NCI-H774 (cell line): ENCODE data around the gene USP11.
A peak's percentile ranks its signal among the peaks of the same experiment; 100 is the strongest.

Source experiments
- DNase-seq: peaks from one replicate; lab custom pipeline; 2025; lab: John Stamatoyannopoulos, UW

USP11 gene

GRCh38 chrX:47224896-47225290, 7.9 kb upstream of the USP11 start:
- DNase-seq: no peak

- DNase-seq: no peak
These were observed 6.7 kb upstream of the USP11 start for GRCh38 chrX:47226071-47226470.

GRCh38 chrX:47226531-47227333, 6.1 kb upstream of the USP11 start:
- no peak for DNase-seq

- no peak for DNase-seq
These were observed 5.5 kb upstream of the USP11 start for GRCh38 chrX:47227334-47227583.

- no peak for DNase-seq
These were observed 4.1 kb upstream of the USP11 start for GRCh38 chrX:47228550-47229270.

- DNase-seq: no peak
These were observed 3.4 kb upstream of the USP11 start for GRCh38 chrX:47229427-47229826.

- DNase-seq: no peak
These were observed 2.5 kb upstream of the USP11 start for GRCh38 chrX:47230136-47230868.

- DNase-seq: no peak
These were observed 1.6 kb upstream of the USP11 start for GRCh38 chrX:47231167-47231566.

- DNase-seq: no peak
These were observed 509 bp upstream of the USP11 start for GRCh38 chrX:47232197-47232802.

GRCh38 chrX:47233333-47234113, 714 bp downstream of the USP11 start:
- DNase-seq: peak; percentile 88

GRCh38 chrX:47234583-47234982, 1.8 kb downstream of the USP11 start:
- DNase-seq: no peak

- DNase-seq: no peak
These were observed 2.9 kb downstream of the USP11 start for GRCh38 chrX:47235691-47236103.

GRCh38 chrX:47239199-47239598, 6.4 kb downstream of the USP11 start:
- DNase-seq: no peak

GRCh38 chrX:47239898-47240545, 7.2 kb downstream of the USP11 start:
- no peak for DNase-seq

- no peak for DNase-seq
These were observed 7.8 kb downstream of the USP11 start for GRCh38 chrX:47240619-47241018.

- no peak for DNase-seq
These were observed 8.6 kb downstream of the USP11 start for GRCh38 chrX:47241201-47242011.

- DNase-seq: no peak
These were observed 9.5 kb downstream of the USP11 start for GRCh38 chrX:47242321-47242720.

- DNase-seq: no peak
These were observed 10.5 kb downstream of the USP11 start for GRCh38 chrX:47243351-47243750.

- DNase-seq: no peak
These were observed 11.9 kb downstream of the USP11 start for GRCh38 chrX:47244676-47245075.

- no peak for DNase-seq
These were observed 12.3 kb downstream of the USP11 start for GRCh38 chrX:47245156-47245555.
